DMS53 treated with DMSO at 0.1 percent for 48 hours (cell line): ENCODE results near the gene CCND1.

Source experiments
- DNase-seq: peaks from one replicate; lab custom pipeline; 2025; ENCODE audit not compliant: unreplicated experiment; lab: John Stamatoyannopoulos, UW

CCND1 gene

DNA sequence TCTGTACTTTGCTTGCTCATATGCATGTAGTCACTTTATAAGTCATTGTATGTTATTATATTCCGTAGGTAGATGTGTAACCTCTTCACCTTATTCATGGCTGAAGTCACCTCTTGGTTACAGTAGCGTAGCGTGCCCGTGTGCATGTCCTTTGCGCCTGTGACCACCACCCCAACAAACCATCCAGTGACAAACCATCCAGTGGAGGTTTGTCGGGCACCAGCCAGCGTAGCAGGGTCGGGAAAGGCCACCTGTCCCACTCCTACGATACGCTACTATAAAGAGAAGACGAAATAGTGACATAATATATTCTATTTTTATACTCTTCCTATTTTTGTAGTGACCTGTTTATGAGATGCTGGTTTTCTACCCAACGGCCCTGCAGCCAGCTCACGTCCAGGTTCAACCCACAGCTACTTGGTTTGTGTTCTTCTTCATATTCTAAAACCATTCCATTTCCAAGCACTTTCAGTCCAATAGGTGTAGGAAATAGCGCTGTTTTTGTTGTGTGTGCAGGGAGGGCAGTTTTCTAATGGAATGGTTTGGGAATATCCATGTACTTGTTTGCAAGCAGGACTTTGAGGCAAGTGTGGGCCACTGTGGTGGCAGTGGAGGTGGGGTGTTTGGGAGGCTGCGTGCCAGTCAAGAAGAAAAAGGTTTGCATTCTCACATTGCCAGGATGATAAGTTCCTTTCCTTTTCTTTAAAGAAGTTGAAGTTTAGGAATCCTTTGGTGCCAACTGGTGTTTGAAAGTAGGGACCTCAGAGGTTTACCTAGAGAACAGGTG lies 11.1 kb downstream of the CCND1 start:
- DNase-seq = no peak

DNA sequence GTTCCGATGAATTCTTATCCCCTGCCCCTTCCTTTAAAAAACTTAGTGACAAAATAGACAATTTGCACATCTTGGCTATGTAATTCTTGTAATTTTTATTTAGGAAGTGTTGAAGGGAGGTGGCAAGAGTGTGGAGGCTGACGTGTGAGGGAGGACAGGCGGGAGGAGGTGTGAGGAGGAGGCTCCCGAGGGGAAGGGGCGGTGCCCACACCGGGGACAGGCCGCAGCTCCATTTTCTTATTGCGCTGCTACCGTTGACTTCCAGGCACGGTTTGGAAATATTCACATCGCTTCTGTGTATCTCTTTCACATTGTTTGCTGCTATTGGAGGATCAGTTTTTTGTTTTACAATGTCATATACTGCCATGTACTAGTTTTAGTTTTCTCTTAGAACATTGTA lies 12.0 kb downstream of the CCND1 start:
- no peak for DNase-seq

DNA sequence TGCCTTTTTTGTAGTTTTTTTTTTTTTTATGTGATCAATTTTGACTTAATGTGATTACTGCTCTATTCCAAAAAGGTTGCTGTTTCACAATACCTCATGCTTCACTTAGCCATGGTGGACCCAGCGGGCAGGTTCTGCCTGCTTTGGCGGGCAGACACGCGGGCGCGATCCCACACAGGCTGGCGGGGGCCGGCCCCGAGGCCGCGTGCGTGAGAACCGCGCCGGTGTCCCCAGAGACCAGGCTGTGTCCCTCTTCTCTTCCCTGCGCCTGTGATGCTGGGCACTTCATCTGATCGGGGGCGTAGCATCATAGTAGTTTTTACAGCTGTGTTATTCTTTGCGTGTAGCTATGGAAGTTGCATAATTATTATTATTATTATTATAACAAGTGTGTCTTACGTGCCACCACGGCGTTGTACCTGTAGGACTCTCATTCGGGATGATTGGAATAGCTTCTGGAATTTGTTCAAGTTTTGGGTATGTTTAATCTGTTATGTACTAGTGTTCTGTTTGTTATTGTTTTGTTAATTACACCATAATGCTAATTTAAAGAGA lies 12.5 kb downstream of the CCND1 start:
- DNase-seq = no peak

DNA sequence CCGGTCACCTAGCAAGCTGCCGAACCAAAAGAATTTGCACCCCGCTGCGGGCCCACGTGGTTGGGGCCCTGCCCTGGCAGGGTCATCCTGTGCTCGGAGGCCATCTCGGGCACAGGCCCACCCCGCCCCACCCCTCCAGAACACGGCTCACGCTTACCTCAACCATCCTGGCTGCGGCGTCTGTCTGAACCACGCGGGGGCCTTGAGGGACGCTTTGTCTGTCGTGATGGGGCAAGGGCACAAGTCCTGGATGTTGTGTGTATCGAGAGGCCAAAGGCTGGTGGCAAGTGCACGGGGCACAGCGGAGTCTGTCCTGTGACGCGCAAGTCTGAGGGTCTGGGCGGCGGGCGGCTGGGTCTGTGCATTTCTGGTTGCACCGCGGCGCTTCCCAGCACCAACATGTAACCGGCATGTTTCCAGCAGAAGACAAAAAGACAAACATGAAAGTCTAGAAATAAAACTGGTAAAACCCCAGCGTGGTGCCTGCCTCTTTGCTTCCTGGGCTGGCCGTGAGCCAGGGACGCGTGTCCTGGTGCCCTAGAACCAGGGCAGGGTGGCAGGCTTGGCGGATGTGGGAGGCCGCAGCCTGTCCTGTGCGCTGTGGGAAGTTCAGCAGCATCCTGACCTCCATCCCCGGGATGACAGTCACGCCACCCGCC lies 13.2 kb downstream of the CCND1 start:
- peak; percentile 81 for DNase-seq

DNA sequence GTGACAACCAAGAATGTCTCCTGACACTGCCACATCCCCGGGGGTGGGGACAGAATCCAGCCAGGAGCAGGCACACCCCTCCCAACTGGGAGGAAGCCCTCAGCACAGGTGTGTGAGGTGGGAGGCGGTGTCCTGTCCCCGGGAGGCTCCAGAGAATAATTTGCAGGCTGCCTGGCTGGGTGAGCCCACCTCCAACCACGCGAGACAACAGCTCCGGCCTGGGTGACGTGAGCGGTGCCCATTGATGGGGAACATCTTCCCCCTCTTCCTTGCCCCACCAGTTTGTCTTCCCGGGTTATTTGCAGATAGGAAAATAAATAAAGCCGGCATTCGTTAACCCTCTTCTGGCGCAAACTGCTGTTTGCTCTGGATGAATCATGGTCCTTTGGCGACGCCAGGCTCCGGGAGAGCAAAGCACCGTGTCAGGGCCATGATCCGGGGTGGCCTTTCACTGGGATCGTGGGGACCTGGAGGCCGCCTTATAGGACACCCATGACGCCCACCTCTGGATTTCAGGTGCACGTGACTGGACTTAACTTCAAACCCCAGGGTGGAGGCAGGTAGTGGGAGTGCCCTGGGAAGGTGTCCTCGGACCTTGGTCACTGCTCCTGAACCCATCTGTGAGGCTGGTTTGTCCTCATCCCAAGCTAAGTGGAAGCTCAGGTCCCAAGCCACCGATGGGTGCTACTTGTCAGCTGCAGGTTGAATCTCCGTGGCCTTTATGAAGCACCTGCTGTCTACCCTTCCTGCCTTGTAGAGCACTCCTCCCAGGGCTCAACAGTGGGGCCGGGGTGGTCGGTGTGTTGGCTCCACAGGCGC lies 13.9 kb downstream of the CCND1 start:
- DNase-seq = peak; percentile 98

DNA sequence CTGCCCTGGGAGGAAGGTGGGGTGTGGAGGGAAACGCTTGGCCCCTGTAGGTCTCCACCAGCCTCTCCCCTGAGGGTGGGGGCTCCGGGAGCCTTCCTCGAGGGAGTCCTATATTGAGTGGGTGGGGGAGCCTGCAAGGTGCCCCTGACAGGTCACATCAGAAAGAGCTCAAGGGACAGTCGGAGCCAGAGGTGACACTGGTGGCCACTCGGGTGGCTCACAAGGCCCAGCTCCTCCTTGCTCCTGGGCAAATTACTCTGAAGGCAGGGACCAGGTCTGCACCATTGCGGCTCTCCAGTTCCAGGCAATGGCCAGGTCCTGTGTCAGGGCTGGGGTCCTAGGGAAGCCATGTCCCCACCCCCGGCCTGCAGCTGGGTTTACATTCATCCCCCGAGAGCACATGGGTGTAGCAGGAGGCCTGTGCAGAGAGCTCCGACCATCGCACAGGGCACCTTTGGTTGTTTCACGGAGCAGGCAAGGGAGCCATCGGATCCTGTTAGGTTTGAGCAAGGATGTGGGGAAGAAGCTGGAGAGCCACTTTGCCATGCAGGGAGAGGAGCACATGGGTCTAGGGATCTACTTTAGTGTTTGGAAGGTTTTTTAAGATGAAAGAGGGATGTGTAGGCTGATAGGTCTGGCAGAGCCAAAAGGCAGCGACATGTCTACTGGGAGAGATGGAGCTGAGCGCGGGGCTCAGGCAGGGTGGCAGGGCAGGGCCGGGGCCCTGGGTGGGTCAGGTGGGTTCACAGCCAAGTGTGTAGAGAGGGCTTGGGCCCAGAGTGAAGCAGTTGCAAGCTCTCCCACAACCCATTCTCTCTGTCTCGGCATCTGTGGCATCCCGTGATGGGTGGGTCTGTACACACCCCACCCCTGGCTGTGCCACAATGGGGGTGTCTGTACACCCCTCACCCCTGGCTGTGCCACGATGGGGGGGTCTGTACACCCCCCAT lies 14.8 kb downstream of the CCND1 start:
- no peak for DNase-seq

DNA sequence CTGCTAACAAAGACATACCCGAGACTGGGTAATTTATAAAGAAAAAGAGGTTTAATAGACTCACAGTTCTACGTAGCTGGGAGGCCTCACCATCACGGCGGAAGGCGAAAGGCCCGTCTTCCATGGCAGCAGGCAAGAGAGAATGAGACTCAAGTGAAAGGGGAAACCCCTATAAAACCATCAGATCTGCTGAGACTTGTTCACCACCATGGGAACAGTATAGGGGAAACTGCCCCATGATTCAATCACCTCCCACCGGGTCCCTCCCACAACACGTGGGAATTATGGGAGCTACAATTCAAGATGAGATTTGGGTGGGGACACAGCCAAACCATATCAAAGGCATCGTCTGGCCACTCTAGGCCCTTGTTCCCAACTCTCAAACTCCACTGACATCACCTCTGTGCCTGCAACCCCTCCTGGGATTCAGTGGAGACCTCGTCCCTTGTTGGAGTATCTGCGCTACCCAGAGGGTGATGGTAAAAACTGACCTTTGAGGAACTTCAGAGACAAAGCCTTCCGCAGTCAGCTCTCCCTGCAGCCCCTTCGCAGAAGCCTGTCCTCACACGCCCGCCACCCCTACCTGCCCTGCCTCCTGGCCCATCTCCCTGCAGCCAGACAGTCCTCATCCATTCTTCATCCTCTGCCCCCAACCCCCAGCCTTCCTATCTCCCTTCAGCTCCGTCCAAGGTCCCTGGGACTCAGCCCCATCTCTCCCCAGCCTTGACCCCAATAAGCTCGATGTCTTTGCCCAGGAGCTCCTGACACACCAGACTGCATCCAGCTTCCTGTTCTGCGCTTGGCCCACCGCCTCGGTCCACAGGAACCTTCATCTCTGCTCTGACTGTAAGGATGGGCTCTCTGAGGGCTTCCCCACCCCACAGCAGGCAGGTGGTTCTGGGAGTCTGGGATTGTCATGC lies 15.8 kb downstream of the CCND1 start:
- no peak for DNase-seq

DNA sequence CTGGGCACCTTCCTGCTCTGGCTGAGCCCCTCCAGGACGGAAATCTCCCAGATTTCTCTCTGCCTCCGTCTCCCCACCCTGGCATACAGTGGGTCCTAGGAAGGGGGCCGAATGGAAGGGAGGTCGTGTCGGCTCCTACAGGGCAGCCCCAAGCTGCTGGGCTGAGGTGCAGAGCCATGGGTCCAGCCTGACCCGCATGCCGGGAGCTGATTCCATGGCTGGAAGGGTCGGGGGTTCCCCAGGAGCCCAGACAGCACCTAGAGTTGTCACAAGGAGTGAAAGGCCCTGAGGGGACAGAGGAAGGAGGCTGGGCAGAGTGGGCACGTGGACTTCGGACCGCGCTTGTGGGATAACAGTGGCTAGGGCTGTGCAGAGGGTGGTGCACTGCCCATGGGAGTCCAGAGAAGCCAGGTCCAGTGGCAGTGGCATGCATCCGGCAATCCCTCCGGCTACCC lies 16.5 kb downstream of the CCND1 start:
- no peak for DNase-seq

DNA sequence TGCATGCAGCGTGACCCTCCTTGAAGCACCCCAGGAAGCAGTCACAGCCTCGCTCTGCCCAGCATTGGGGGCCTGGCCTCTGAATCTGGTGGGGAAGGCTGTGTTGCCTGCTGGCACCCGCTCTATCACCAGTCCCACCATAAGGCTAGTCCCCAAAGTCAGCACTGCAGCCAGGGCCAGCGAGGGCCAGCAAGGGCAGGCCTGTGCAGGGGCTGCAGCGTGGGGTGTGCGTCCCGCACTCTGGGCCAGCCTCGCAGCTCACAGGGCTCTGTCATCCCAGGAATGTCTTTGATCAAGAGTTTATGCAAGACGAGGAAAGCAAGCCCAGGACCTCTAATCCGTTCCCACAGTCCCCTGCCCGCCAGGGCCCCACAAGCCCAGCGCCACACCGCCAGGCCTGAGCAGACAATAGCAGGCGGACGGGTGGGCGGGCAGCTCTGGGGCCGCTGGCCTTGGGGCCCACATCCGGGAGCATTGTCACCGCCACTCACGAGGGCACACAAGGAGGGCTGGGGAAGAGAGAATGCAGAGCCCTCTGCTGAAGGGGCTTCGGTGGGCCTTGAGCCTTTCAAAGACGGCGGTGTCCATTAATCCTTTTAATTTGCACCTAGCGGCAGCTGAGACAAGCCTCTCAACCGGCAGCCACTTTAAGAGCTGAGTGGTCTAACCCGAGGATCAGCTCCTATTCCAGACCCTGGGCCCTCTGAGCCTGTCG lies 17.1 kb downstream of the CCND1 start:
- DNase-seq = no peak

DNA sequence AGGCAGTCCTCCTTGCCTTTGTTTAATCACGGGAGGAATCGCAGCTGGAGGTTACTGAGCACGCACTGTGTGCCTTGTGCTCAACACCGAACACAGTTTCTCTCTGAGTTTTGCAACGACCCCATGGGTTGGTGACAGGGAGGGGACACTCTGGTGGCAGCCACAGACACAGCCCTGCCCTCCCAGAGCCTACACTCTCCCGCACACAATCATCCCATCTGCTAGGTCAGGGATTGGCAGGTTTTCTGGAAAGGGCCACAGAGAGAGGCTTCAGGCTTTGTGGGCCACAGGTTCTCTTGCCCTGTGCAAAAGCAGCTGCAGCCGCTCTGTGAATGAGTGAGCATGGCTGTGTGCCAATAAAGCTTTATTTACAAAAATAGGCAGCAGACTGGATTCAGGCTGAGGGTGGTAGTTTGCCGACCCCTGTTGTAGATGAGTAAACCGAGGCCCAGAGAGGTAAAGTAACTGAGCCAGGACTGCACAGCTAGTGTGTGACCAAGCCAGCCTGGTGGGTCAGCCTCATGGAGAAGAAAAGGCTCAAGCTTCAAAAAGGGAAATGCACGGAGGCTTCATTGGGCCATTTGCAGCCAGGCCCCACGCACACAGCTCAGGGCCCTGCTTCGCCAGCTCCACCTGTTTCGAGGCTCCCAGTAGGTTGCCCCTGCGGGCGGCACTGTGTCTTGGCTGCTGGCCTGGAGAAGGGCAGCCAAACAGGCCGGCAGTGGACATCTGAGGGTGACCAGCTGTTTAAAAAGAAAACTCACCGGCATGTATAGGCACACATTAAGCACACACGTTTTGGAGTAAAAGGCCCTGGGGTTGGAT lies 17.9 kb downstream of the CCND1 start:
- DNase-seq = no peak

DNA sequence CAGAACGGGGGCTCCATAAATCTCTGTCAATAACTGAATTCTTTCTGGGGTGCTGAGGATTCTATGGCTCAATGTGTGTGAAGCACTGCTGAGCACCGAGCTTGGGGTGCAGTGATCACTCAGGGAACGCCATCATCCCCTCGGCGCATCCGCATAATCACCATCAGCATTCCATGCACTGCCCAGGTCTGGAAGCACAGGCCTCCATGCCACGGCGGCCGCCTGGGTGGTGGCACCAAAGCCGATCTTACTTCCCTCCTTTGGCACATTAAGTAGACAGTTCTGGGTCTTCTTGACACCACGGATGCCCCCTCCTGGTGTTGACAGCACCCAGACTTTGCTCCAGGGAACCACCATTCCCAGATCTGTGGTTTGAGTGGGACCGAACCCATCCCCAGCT lies 18.6 kb downstream of the CCND1 start:
- DNase-seq = no peak

DNA sequence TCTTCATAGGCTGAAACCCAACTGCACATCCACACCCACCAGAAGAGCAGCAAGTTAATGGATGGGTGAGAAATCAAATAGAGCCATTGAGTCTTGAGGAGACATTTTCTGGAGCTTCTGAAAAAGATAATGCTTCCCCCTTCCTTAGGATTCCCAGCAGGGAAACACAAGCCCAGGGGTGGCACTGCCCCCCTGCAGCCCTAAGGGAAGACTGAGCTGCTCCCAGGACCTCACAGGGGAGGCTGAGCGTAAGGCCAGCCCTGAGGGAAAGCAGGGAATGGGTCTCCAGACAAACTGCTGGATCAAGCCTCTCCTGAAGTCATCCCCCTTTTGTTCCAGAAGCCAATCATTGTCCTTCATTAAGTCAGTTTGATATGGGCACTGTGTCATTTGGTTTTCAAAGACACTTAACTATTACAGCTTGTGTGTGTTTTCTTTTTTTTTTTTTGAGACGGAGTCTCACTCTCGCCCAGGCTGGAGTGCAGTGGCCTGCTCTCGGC lies 19.1 kb downstream of the CCND1 start:
- DNase-seq = no peak

DNA sequence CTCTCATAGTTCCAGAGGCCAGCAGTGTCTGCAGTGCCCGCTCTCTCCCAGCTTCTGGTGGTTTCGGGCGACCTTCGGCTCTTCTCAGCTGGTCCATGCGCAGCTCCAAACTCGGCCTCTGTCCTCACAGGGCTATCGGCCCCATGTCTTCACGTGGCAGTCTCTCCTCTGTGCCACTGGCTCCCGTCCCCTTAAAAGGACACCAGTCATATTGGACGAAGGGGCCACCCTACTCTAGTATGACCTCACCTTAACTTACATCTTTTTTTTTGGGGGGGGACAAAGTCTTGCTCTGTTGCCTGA lies 20.4 kb downstream of the CCND1 start:
- DNase-seq = no peak

DNA sequence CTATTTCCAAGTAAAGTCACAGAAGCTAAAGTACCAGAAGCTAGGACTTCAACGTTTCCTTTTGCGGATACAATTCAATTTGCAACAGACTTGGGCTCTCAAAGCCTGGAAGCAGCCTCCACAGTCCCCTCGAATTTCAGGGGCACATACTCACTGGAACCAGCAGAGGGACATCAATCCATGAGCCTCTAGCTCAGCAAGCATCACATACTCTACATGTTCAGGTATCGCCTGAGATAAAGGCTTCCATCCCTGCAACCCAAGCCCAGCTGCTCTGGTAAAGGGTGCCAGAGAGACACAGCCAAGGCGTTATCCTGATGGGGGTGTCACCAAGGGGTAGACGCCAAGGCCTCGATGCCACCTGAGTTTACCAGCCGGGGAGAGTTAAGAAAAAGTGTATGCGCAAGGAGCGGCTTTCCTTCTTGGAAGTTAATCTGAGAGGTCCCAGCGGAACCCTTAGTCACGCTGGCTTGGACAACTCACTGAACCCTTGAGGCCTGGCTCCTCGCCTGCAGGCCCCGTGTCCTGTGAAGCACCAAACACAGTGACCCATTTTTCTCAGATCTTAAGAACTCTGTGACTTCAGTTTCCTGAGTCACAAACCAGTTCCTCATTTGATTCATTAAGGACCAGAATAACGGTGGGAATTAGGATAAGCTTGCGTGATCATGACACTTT lies 21.2 kb downstream of the CCND1 start:
- no peak for DNase-seq

DNA sequence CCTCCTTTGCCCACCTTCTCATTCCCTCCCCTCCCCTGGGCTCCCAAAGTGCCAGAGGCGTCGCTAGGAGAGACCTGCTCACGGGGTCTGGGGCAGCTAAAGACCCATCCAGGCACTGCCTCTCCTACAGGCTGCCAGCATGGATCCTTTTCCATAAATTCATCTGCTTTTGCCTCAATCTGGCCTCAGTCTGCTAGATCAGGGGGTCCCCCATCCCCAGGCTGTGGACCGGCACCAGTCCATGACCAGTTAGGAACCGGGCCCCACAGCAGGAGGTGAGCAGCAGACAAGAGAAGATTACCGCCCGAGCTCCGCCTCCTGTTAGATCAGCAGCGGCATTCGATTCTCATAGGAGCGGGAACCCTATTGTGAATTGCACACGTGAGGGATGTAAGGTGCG lies 21.9 kb downstream of the CCND1 start:
- DNase-seq = no peak

DNA sequence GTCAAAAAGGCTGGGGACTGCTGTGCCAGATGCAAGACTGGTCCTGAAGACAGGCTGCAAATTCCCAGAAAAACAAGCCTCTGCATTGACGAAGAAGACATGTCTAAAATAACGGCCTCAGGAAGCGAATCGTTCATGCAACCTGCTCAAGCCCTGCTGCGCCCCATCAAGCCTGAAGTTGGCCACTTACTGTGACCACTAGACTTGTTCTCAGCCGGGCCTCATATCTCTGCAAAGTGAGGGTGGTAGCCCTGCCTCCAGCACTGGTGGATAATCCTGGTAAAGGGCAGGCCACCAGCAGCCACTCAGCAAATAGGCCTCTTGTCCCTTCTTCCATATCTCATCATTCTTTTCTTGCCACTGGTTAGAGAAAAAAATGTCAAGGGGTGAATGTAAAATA lies 22.4 kb downstream of the CCND1 start:
- DNase-seq = no peak

DNA sequence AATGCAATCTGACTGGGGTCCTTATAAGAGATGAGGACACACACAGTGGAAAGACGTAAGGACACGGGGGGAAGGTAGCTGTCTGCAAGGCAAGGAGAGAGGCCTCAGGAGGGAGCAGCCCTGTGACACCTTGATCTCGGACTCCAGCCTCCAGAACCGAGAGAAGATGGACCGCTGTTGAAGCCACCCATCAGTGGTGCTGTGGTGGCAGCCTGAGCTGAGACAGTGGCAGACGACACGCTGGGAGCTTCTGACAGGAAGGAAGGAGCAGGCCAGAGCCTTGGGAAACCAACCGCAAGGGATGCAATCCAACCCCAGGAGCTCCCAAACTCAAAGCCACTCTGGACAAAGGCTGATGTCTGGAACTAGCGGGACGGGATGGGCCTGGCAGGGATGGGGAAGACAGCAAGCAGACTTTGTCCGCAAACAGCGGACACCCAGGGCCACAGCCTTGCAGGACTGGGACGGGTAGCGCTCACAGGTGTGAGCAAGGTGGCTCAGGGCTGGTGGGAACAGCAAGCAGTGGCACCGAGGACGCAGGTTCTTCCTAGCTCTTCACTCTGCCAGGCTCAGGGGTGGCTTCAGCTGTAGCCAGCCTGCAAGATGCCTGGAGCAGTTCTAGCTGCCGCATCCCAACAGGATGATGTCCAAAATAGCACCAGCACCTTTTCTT lies 23.3 kb downstream of the CCND1 start:
- no peak for DNase-seq
